ENCODE measurements around the gene NUMB.

DNA sequence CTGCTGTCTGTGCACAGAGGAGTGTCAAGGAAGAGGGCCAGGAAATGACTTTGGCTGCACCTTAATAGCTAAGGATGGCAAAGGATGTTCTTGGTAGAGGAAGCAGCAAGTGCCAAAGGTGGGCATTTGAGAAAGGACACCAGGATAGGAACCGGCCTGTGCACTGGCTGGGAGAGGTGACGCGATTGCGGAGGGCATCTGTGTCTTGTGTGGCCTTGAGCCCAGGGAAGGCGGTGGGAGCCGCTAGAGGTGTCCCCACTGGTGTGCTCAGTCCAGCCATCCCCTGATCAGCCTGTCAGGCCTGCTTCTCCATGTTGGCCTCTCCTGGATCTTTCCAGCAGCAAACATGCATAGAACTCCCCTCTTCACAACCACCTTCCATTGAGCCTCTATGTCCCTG, 190.9 kb downstream of the NUMB start:
- no peak for TF ChIP-seq EZH2 (IDR thresholded peaks at IDR 0.05; ENCODE audit: borderline replicate concordance, low read depth, low read length, severe bottlenecking)
- TF ChIP-seq CTCF (IDR thresholded peaks at IDR 0.05; ENCODE audit: borderline replicate concordance, extremely low read depth, low read length, poor library complexity, severe bottlenecking): no peak
